Body of pancreas (tissue), 4 donors: Measurements from ENCODE around the gene MRTFB.

Experiments used
- CTCF ChIP-seq, 7 experiments: fragments of 450-650 bp in 4 of 7; fragments of 200-600 bp in 3 of 7; sonication (generic) in 3 of 7; IDR thresholded peaks; one replicate each; pipeline ENCODE4 v1.5.1; 2016 to 2019; ENCODE audit warnings: antibody characterized with exemption in 7 of 7
- POLR2A ChIP-seq, 3 donors: fragments of 450-650 bp; IDR thresholded peaks; one replicate each; pipeline ENCODE4 v1.6.1; 2016; ENCODE audit warnings: antibody characterized with exemption in 3 of 3, mild to moderate bottlenecking in 2 of 3

- TF ChIP-seq POLR2A (IDR thresholded peaks at IDR 0.05) (no peak), CTCF (IDR thresholded peaks at IDR 0.05) (no peak)
Measured at GRCh38 chr16:14086477-14086876, 15.4 kb downstream of the MRTFB start.
